ENCODE results near the gene BAD.

BAD gene

GRCh38 chr11:64262271-64263002 is 22.0 kb downstream of the BAD start:
- no peaks in the 10 kb centered on the region for H3K9me3 Mint-ChIP-seq
- H3K4me1 Mint-ChIP-seq (ENCODE audit: low read depth), result peaks cover 13% of the 10 kb centered on the region
- no peak overlapping the region for H3K27ac Mint-ChIP-seq
- H3K4me3 Mint-ChIP-seq, result no peak overlapping the region
- peaks cover 16% of the 10 kb centered on the region for H3K36me3 Mint-ChIP-seq (ENCODE audit: low read depth)
- H3K27me3 Mint-ChIP-seq, result no peaks in the 10 kb centered on the region

GRCh38 chr11:64261556-64262080 is 22.8 kb downstream of the BAD start:
- Mint-ChIP-seq H3K9me3 (no peaks in the 10 kb centered on the region), H3K4me1 (ENCODE audit: low read depth) (peaks cover 13% of the 10 kb centered on the region), H3K4me3 (no peak overlapping the region), H3K27ac (no peak overlapping the region), H3K36me3 (ENCODE audit: low read depth) (peaks cover 16% of the 10 kb centered on the region), H3K27me3 (no peaks in the 10 kb centered on the region)

- no peaks in the 10 kb centered on the region for H3K9me3 Mint-ChIP-seq
- H3K27ac Mint-ChIP-seq, result peak overlapping the region; percentile 38
Measured at GRCh38 chr11:64260147-64260708, 24.2 kb downstream of the BAD start.

GRCh38 chr11:64259533-64260067 is 24.9 kb downstream of the BAD start:
- Mint-ChIP-seq H3K4me3 (no peak overlapping the region), H3K36me3 (ENCODE audit: low read depth) (peaks cover 16% of the 10 kb centered on the region), H3K27me3 (no peaks in the 10 kb centered on the region), H3K9me3 (no peaks in the 10 kb centered on the region), H3K4me1 (ENCODE audit: low read depth) (peaks cover 13% of the 10 kb centered on the region), H3K27ac (peak overlapping the region; percentile 38)

More at GRCh38 chr11:64260147-64260708, 24.2 kb downstream of the BAD start:
- H3K4me3 Mint-ChIP-seq, result no peak overlapping the region
- H3K36me3 Mint-ChIP-seq (ENCODE audit: low read depth), result peaks cover 16% of the 10 kb centered on the region
- H3K4me1 Mint-ChIP-seq (ENCODE audit: low read depth), result peaks cover 13% of the 10 kb centered on the region
- no peaks in the 10 kb centered on the region for H3K27me3 Mint-ChIP-seq

GRCh38 chr11:64258946-64259532 is 25.4 kb downstream of the BAD start:
- Mint-ChIP-seq H3K4me3 (no peak overlapping the region), H3K9me3 (no peaks in the 10 kb centered on the region), H3K4me1 (ENCODE audit: low read depth) (peaks cover 13% of the 10 kb centered on the region), H3K27ac (peak overlapping the region; percentile 38), H3K36me3 (ENCODE audit: low read depth) (peaks cover 16% of the 10 kb centered on the region), H3K27me3 (no peaks in the 10 kb centered on the region)

GRCh38 chr11:64258356-64258755 is 26.1 kb downstream of the BAD start:
- H3K27me3 Mint-ChIP-seq, result no peaks in the 10 kb centered on the region
- no peaks in the 10 kb centered on the region for H3K9me3 Mint-ChIP-seq
- no peak overlapping the region for H3K27ac Mint-ChIP-seq
- peaks cover 13% of the 10 kb centered on the region for H3K4me1 Mint-ChIP-seq (ENCODE audit: low read depth)
- no peak overlapping the region for H3K4me3 Mint-ChIP-seq
- H3K36me3 Mint-ChIP-seq (ENCODE audit: low read depth), result peaks cover 16% of the 10 kb centered on the region

- Mint-ChIP-seq H3K4me1 (ENCODE audit: low read depth) (peaks cover 20% of the 10 kb centered on the region), H3K4me3 (no peak overlapping the region), H3K27ac (no peak overlapping the region), H3K27me3 (no peaks in the 10 kb centered on the region), H3K9me3 (no peaks in the 10 kb centered on the region), H3K36me3 (ENCODE audit: low read depth) (peaks cover 13% of the 10 kb centered on the region)
Measured at GRCh38 chr11:64256300-64256699, 28.2 kb downstream of the BAD start.

GRCh38 chr11:64255135-64256128 is 29.0 kb downstream of the BAD start:
- Mint-ChIP-seq H3K4me1 (ENCODE audit: low read depth) (peaks cover 20% of the 10 kb centered on the region), H3K27me3 (no peaks in the 10 kb centered on the region), H3K9me3 (no peaks in the 10 kb centered on the region), H3K27ac (no peak overlapping the region), H3K4me3 (no peak overlapping the region), H3K36me3 (ENCODE audit: low read depth) (peaks cover 13% of the 10 kb centered on the region)

GRCh38 chr11:64254326-64254725 is 30.1 kb downstream of the BAD start:
- Mint-ChIP-seq H3K36me3 (ENCODE audit: low read depth) (peaks cover 2% of the 10 kb centered on the region), H3K27me3 (no peaks in the 10 kb centered on the region), H3K4me1 (ENCODE audit: low read depth) (peaks cover 13% of the 10 kb centered on the region), H3K27ac (no peak overlapping the region), H3K4me3 (no peak overlapping the region), H3K9me3 (no peaks in the 10 kb centered on the region)

GRCh38 chr11:64253481-64253880 is 31.0 kb downstream of the BAD start:
- Mint-ChIP-seq H3K36me3 (ENCODE audit: low read depth) (no peaks in the 10 kb centered on the region), H3K27me3 (no peaks in the 10 kb centered on the region), H3K4me3 (no peak overlapping the region)

GRCh38 chr11:64253043-64253442 is 31.4 kb downstream of the BAD start:
- Mint-ChIP-seq H3K4me3 (no peak overlapping the region), H3K27ac (no peak overlapping the region), H3K9me3 (no peaks in the 10 kb centered on the region), H3K4me1 (ENCODE audit: low read depth) (peaks cover 13% of the 10 kb centered on the region), H3K36me3 (ENCODE audit: low read depth) (no peaks in the 10 kb centered on the region), H3K27me3 (no peaks in the 10 kb centered on the region)

More at GRCh38 chr11:64253481-64253880, 31.0 kb downstream of the BAD start:
- peaks cover 12% of the 10 kb centered on the region for H3K4me1 Mint-ChIP-seq (ENCODE audit: low read depth)
- no peak overlapping the region for H3K27ac Mint-ChIP-seq
- no peaks in the 10 kb centered on the region for H3K9me3 Mint-ChIP-seq

GRCh38 chr11:64252003-64252872 is 32.2 kb downstream of the BAD start:
- no peaks in the 10 kb centered on the region for H3K9me3 Mint-ChIP-seq
- H3K4me3 Mint-ChIP-seq, result peak overlapping the region; percentile 85
- H3K27ac Mint-ChIP-seq, result peak overlapping the region; percentile 31
- no peaks in the 10 kb centered on the region for H3K27me3 Mint-ChIP-seq
- no peaks in the 10 kb centered on the region for H3K36me3 Mint-ChIP-seq (ENCODE audit: low read depth)
- H3K4me1 Mint-ChIP-seq (ENCODE audit: low read depth), result peaks cover 17% of the 10 kb centered on the region

- Mint-ChIP-seq H3K9me3 (no peaks in the 10 kb centered on the region), H3K4me3 (peak overlapping the region; percentile 85), H3K36me3 (ENCODE audit: low read depth) (no peaks in the 10 kb centered on the region), H3K27ac (peak overlapping the region; percentile 31), H3K27me3 (no peaks in the 10 kb centered on the region), H3K4me1 (ENCODE audit: low read depth) (peaks cover 17% of the 10 kb centered on the region)
Measured at GRCh38 chr11:64251753-64252002, 32.8 kb downstream of the BAD start.

Data from stimulated activated naive CD8-positive, alpha-beta T cell treated with anti-CD3 and anti-CD28 coated beads, Interleukin-15, Interleukin-2, amounts not matched to agents 100 ng/mL and 50 ng/mL, for 24 hours (primary cell).